HUES48 (cell line): ENCODE data around the gene BCLAF3.

Experiments
- H3K27ac ChIP-seq: one replicate; pipeline ENCODE4 v1.7.0; 2013; ENCODE audit warnings: low read depth, low read length, inconsistent platforms
- H3K27me3 ChIP-seq: 2 replicates; pipeline ENCODE4 v1.6.1; 2013; ENCODE audit warnings: mild to moderate bottlenecking, low read length; ENCODE audit not compliant: control insufficient read depth, insufficient read depth
- H3K36me3 ChIP-seq: 2 replicates; pipeline ENCODE4 v1.6.1; 2013; ENCODE audit warnings: low read length; ENCODE audit not compliant: control insufficient read depth, insufficient read depth
- H3K4me1 ChIP-seq: 2 replicates; pipeline ENCODE4 v1.6.1; 2013; ENCODE audit warnings: mild to moderate bottlenecking, low read length; ENCODE audit not compliant: control insufficient read depth, insufficient read depth
- H3K4me3 ChIP-seq: 2 replicates; pipeline ENCODE4 v1.5.1; 2013; ENCODE audit warnings: mild to moderate bottlenecking, low read depth, low read length
- H3K9ac ChIP-seq: 2 replicates; pipeline ENCODE4 v1.6.1; 2013; ENCODE audit warnings: mild to moderate bottlenecking, low read depth, low read length, moderate library complexity
- H3K9me3 ChIP-seq: 2 replicates; pipeline ENCODE4 v1.6.1; 2013; ENCODE audit warnings: low read length; ENCODE audit not compliant: control insufficient read depth, insufficient read depth

The BCLAF3 gene

DNA sequence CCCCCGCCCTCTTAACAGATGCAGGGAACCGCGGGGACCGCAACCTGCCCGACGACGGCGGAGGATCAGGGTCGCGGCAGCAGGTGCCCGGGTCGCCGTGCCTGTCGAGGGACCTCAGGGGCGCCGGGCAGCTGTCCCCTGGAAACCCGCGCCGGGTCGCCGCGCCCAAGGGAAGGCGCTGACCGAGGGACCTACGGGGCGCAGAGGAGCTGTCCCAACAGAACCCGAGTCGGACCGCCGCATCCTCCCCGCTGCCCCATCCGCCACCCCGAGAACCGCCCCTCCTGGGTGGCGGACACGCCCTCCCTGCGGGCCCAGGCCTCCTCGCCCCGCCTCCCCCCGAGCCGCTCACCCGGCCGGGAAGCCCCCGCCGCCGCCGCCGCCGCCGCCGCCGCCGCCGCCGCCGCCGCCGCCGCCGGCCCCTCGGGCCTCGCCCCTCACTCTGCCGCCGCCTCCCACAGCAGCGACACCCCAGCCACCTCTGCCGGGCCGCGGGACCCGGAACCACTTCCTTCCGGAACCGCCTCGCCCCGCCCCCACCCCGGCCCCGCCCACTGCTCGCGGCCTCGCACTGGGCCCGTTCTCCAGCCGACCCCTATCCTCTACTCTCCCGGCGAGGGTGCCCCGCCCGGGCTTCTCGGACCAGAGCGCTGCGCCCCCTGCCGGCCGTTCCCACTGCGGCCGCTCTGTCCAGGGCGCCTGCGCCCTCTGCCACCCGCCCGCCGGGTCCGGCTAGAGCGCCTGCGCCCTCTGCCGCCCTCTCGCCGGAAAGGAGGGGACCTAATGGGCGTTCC lies at the start of gene BCLAF3:
Gene BCLAF3, minus strand, starts transcription at position 506 of the 794 bp plus-strand sequence. CDS start 20,797 bp downstream, outside the sequence.
- H3K4me3 ChIP-seq: peak within 1 kb of the TSS; percentile 75

DNA sequence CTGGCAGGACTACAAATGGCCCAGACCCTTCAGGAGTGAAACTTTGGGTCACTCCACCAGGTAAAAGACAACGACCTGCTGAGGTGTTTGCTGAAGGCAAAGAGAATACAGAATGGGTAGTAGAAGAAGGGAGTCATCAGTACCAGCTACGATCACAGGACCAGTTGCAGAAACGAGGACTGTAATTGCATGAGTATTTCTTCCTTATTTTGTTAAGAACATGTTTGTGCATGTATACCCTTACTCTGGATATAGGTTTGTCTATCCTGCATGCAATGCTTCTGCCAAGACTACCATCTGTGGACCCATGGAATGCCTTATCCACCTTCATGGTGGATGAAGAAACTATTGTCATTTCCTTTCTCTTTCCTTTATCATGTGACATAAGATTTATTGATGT lies 48.1 kb upstream of the BCLAF3 start:
- no peaks in the 10 kb centered on the region for H3K4me1 ChIP-seq
- H3K27ac ChIP-seq: no peak overlapping the region
- no peaks in the 10 kb centered on the region for H3K36me3 ChIP-seq
- H3K9me3 ChIP-seq: no peaks in the 10 kb centered on the region
- no peak overlapping the region for H3K9ac ChIP-seq
- H3K27me3 ChIP-seq: no peaks in the 10 kb centered on the region
- no peak overlapping the region for H3K4me3 ChIP-seq

More for the DNA sequence above, at the start of gene BCLAF3:
- Histone ChIP-seq H3K4me1 (peaks cover 5% of the 10 kb centered on the region; the same call in 1 of the 2 replicates), H3K36me3 (peaks cover 4% of the 10 kb centered on the region; the same call in 1 of the 2 replicates), H3K9ac (peak within 1 kb of the TSS; percentile 34; the same call in 1 of the 2 replicates), H3K27ac (no peak within 1 kb of the TSS), H3K27me3 (no peaks in the 10 kb centered on the region), H3K9me3 (no peaks in the 10 kb centered on the region)

DNA sequence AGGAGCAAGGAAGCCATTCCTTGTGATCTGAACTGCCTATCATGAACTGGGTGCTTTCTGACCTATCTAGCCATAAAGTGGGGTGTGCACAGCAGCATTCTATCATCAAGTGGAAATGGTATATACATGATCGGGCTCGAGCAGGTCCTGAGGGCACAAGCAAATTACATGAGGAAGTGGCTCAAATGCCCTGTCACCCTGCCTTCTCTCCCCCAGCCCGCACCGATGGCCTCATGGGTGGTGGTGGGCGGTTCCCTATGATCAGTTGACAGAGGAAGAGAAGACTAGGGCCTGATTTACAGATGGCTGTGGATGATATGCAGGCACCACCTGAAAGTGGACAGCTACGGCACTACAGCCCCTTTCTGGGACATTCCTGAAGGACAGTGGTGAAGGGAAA lies 46.3 kb upstream of the BCLAF3 start:
- no peak overlapping the region for H3K9ac ChIP-seq
- H3K4me3 ChIP-seq: no peak overlapping the region
- no peaks in the 10 kb centered on the region for H3K4me1 ChIP-seq
- H3K36me3 ChIP-seq: no peaks in the 10 kb centered on the region
- H3K9me3 ChIP-seq: no peaks in the 10 kb centered on the region
- H3K27ac ChIP-seq: no peak overlapping the region
- H3K27me3 ChIP-seq: no peaks in the 10 kb centered on the region

DNA sequence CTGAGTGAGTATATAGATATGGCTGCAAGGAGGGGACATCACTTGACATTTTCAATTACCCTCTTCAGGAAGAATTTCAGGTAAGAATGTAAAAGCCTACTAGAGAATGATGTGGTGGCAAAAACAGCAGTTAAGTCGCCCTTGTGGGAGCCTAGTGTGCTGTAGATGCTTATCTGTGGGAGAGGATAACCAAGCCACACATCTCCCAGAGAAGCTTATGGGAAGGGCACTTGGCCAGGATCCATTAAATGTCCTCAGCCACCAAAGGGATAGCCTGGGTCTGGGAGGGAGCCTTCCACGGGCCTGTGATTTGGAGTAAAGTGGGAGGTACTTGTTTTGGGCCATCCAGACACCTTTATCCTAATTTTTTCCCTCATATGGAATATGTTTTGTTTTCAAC lies 41.3 kb upstream of the BCLAF3 start:
- Histone ChIP-seq H3K4me3 (no peak overlapping the region), H3K36me3 (no peaks in the 10 kb centered on the region), H3K27ac (no peak overlapping the region), H3K9ac (no peak overlapping the region), H3K27me3 (no peaks in the 10 kb centered on the region), H3K4me1 (no peaks in the 10 kb centered on the region), H3K9me3 (no peaks in the 10 kb centered on the region)

DNA sequence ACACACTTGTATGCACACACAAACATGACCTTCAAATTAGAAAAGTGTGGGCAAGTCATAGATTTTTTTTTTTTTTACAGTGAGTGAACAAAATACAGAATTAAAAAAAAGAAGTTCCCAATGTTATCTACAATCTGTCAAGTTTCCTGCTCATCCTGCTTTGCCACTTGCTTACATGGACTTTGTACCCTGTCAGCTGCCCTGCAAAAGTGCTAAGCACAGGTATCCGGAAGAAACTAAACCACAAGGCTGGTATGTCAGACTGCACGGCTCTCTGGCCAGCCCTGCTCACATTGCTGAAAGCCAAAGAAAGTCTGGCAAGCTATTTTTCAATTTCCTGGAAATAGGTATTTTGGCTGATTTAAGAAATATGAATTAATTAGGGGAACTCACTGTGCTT lies 38.9 kb upstream of the BCLAF3 start:
- Histone ChIP-seq H3K4me1 (no peaks in the 10 kb centered on the region), H3K27me3 (no peaks in the 10 kb centered on the region), H3K27ac (no peak overlapping the region), H3K4me3 (no peak overlapping the region), H3K9ac (no peak overlapping the region), H3K36me3 (no peaks in the 10 kb centered on the region), H3K9me3 (no peaks in the 10 kb centered on the region)

DNA sequence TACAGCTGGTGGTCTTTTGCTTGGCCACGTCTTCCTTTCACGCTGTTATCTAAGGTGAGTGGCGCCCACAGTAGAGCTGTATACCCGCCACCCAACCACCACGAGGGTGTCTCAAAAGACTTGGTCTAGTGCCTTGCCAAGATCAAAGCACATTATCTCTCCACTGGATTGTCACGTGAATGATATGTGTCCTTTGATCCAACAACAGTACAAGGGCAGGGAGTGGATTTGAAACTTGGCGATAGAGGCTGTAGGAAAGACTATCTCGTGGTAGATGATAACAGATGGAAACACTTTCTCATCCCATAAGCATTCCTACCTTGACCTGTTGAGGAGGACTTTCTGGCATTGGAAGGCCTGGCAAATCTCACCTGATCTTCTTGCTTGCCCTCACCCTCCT lies 37.7 kb upstream of the BCLAF3 start:
- no peak overlapping the region for H3K4me3 ChIP-seq
- H3K27ac ChIP-seq: no peak overlapping the region
- H3K4me1 ChIP-seq: no peaks in the 10 kb centered on the region
- no peaks in the 10 kb centered on the region for H3K27me3 ChIP-seq
- no peaks in the 10 kb centered on the region for H3K9me3 ChIP-seq
- H3K36me3 ChIP-seq: no peaks in the 10 kb centered on the region
- H3K9ac ChIP-seq: no peak overlapping the region

DNA sequence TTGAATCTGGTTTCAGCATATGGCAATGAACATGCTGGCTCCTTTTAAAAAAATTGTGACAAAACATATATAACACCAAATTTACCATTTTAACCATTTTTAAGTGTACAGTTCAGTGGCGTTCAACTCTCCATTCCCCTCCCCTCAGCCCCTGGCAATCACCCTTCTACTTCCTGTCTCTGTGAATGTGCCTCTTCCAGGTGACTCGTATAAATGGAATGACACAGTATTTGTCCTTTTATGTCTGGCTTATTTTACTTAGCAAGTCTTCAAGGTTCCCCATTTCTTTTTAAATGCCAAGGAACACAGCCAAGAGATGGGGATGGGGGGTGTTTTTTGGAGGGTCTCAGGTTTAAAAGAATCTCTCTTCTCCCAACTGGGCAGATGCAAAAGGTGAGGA lies 35.4 kb upstream of the BCLAF3 start:
- H3K36me3 ChIP-seq: no peaks in the 10 kb centered on the region
- no peak overlapping the region for H3K4me3 ChIP-seq
- no peaks in the 10 kb centered on the region for H3K27me3 ChIP-seq
- no peak overlapping the region for H3K27ac ChIP-seq
- no peak overlapping the region for H3K9ac ChIP-seq
- no peaks in the 10 kb centered on the region for H3K9me3 ChIP-seq
- H3K4me1 ChIP-seq: no peaks in the 10 kb centered on the region

DNA sequence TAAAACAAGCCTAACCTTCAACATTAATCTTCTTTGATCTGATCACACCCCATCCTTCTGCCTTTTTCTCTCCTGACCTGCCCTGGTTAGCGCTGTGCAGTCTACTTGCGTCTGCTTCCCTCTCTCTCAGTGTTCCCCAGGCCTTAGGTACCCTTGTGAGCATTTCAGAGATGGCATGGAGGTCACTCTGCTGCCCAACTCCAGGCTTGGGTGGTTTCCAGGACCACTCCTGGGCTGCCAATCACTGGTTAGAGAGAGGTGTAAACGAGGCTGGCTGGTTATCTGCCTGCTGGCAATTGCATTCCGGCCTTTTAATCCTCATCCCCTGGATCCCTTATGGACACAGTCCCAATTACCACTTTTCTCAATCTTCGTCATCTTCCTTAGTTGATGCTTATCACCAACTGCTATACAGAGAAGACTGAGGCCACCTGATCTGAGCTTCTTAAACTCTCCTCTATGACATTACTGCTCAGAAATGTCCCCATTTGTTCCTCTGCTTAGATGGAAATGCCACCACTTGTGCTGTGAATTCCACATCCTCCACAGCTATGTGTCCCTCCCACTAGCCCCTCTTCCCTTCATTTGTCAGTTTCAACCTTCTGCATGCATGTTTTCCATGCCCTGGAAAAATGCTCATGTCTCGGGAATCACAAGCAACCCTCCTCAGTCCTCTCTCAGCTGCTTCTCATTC lies 29.0 kb upstream of the BCLAF3 start:
- no peak overlapping the region for H3K27ac ChIP-seq
- H3K4me3 ChIP-seq: no peak overlapping the region
- no peaks in the 10 kb centered on the region for H3K36me3 ChIP-seq
- no peak overlapping the region for H3K9ac ChIP-seq
- H3K27me3 ChIP-seq: no peaks in the 10 kb centered on the region
- no peaks in the 10 kb centered on the region for H3K9me3 ChIP-seq
- no peaks in the 10 kb centered on the region for H3K4me1 ChIP-seq

DNA sequence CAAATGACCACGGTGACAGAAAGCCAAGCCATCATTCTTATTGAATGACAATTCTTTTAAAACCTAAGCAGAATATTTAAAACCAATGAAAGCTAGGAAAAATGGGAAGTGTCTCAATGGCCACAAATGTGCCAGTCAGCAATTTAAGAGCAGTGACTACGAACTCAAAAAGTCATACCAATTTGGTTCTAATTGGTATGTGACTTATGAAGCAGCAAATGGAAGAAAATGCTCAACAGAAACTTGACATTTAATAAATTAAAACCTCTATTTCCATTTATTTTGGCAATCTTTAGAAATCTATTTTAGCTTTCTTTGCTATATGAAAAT lies 25.7 kb upstream of the BCLAF3 start:
- no peak overlapping the region for H3K9ac ChIP-seq
- H3K4me1 ChIP-seq: no peaks in the 10 kb centered on the region
- no peaks in the 10 kb centered on the region for H3K9me3 ChIP-seq
- H3K27ac ChIP-seq: no peak overlapping the region
- no peak overlapping the region for H3K4me3 ChIP-seq
- H3K27me3 ChIP-seq: no peaks in the 10 kb centered on the region
- no peaks in the 10 kb centered on the region for H3K36me3 ChIP-seq

DNA sequence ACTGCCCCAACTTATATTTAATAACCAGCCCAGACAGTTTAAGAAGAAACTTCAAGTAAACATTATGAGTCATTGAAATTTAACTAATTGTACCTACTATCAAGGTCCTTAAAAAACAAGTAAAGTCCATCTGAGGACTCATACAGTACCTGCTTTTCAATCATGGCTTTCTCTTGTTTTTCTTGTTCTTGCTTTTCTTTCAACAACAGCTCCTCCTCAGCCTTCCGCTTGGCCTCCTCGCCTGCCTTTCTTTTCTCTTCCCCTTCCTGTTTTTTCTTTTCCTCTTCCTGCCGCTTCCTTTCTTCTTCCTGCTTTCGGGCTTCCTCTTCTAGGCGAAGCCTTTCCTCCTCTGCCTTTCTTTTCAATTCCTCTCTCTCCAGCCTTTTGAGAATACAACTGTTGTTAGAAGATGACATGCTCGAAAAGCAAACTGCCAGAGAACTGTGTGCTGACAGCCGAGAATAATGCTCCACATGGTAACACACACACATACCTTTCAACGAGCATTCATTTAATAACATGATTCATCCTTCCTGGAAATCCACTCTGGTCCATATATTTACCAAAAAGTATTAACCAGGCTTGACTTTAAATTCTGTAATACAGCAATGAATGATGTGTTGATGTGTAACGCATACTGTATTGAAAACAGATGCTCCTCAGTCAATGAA lies 25.2 kb upstream of the BCLAF3 start:
- Histone ChIP-seq H3K9ac (no peak overlapping the region), H3K4me1 (no peaks in the 10 kb centered on the region), H3K9me3 (no peaks in the 10 kb centered on the region), H3K4me3 (no peak overlapping the region), H3K36me3 (no peaks in the 10 kb centered on the region), H3K27ac (no peak overlapping the region), H3K27me3 (no peaks in the 10 kb centered on the region)

DNA sequence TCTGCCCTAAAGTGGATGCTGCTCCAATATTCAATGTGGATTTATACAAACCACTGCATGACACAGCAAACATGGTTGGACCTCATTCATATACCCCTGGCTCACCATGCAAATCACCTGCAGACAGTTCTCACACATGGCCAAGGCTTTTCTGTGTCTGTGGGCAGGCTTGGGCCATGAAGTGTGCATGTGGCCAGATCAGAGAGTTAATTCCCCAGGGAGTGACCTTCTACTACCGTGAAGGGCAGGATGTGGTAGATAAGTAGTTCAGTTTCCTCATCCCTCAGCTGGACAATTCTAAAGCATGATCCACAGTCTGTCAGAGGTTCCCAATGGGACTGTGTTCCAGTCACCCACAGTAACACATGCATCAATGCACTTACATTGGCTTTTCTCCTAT lies 24.6 kb upstream of the BCLAF3 start:
- H3K36me3 ChIP-seq: no peaks in the 10 kb centered on the region
- H3K9me3 ChIP-seq: no peaks in the 10 kb centered on the region
- no peak overlapping the region for H3K27ac ChIP-seq
- no peaks in the 10 kb centered on the region for H3K27me3 ChIP-seq
- H3K4me1 ChIP-seq: no peaks in the 10 kb centered on the region
- no peak overlapping the region for H3K9ac ChIP-seq
- H3K4me3 ChIP-seq: no peak overlapping the region
